Duodenal mucosa (tissue), 2 donors: ENCODE measurements around the gene TLE3.

Experiments used
- H3K27ac ChIP-seq: one replicate; pipeline ENCODE4 v1.7.0; 2013; ENCODE audit warnings: low read depth, low read length
- H3K27me3 ChIP-seq, 2 donors: one replicate each; pipeline ENCODE4 v1.7.0; 2013; ENCODE audit warnings: low read length in 2 of 2, control low read depth in 1 of 2; ENCODE audit not compliant: insufficient read depth in 2 of 2, control insufficient read depth in 1 of 2
- H3K36me3 ChIP-seq, 2 donors: one replicate each; pipeline ENCODE4 v1.7.0; 2013; ENCODE audit warnings: low read length in 2 of 2, control low read depth in 1 of 2; ENCODE audit not compliant: insufficient read depth in 2 of 2, control insufficient read depth in 1 of 2
- H3K4me1 ChIP-seq, 2 donors: one replicate each; pipeline ENCODE4 v1.7.0; 2013; ENCODE audit warnings: low read length in 2 of 2, control low read depth in 1 of 2; ENCODE audit not compliant: insufficient read depth in 2 of 2, control insufficient read depth in 1 of 2
- H3K4me3 ChIP-seq, 2 donors: one replicate each; pipeline ENCODE4 v1.7.0; 2013; ENCODE audit warnings: low read length in 2 of 2, low read depth in 1 of 2
- H3K9ac ChIP-seq, 2 donors: one replicate each; pipeline ENCODE4 v1.7.0; 2013; ENCODE audit warnings: low read length in 2 of 2, low read depth in 1 of 2
- H3K9me3 ChIP-seq, 2 donors: one replicate each; pipeline ENCODE4 v1.7.0; 2013; ENCODE audit warnings: low read length in 2 of 2, control low read depth in 1 of 2; ENCODE audit not compliant: control insufficient read depth in 1 of 2

The TLE3 gene

DNA sequence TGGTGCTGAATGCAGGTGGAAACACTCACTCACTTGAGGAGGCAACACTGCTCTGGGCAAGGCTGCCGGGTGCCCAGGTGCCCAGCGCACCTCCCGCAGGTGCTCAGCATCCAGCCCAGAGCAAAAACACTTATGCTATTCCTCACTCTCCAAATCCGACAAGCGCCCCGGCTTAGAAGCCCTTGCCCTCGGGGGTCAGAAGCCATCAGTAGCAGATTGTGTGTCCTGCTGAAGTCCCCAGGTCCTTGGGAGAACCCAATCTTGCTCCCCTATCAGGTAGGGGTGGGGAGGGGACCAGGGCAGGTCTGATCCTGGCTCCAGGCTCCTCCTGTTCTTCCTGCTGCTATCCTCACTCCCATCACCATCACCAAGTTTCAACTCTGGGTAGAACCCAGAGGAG lies 46.7 kb downstream of the TLE3 start:
- Histone ChIP-seq H3K27ac (no peak overlapping the region), H3K36me3 (peaks cover 51 to 86% of the 10 kb centered on the region in 2 donors), H3K27me3 (no peaks in the 10 kb centered on the region), H3K9me3 (no peaks in the 10 kb centered on the region), H3K4me1 (no peaks in the 10 kb centered on the region), H3K9ac (no peak overlapping the region), H3K4me3 (no peak overlapping the region)

DNA sequence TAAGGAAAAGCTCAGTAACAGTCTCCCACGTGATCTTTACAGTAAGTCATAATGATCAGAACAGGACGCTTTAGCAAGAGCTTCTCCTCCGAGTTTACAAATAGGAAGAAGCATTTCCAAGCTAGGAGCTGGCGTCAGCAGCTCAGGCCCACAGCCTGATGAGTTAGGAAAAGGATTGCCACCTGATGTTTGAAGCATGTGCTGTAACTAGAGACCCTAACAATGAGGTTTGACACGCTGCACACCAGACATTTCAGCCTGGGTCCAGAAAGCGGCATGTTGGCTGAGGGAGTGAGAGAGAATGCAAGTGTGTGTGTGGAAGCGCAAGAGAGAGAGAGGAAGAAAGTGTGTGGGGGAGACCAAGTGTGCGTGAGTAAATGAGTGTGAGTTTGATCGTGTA lies 47.3 kb downstream of the TLE3 start:
- Histone ChIP-seq H3K36me3 (peaks cover 49 to 81% of the 10 kb centered on the region in 2 donors), H3K4me1 (no peaks in the 10 kb centered on the region), H3K4me3 (no peak overlapping the region), H3K27me3 (no peaks in the 10 kb centered on the region), H3K9ac (no peak overlapping the region), H3K27ac (no peak overlapping the region), H3K9me3 (no peaks in the 10 kb centered on the region)

DNA sequence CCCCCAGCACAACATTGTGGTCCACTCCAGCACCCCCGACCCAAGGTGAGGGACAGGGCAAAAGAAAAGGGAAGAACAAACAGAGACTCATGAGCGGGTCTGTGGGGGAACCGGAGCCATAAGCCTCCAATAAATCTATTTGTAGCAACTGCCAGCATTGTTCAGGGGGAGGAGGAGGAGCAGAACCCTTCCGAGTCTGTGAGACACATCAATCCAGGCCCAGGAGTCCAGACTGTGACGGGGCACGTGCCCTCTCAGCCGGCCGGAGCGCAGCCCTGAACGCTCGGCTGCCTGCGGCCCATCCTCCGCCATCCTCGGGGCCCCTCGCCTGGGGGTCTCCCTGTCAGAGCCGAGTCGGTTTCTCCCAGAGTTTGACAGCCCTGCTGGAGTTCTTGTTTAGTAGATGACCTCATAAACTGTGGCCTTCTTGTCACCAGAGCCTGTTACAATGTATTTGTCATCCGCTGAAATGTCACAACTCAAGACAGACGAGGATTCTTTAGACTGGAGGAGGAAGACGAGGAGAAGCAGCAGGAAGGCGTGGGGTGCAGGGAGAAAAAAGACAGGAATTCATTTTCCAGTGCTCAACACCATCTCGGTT lies 47.9 kb downstream of the TLE3 start:
- Histone ChIP-seq H3K36me3 (peaks cover 43 to 75% of the 10 kb centered on the region in 2 donors), H3K4me3 (no peak overlapping the region), H3K27ac (no peak overlapping the region), H3K9ac (no peak overlapping the region), H3K9me3 (no peaks in the 10 kb centered on the region), H3K27me3 (no peaks in the 10 kb centered on the region), H3K4me1 (no peaks in the 10 kb centered on the region)

DNA sequence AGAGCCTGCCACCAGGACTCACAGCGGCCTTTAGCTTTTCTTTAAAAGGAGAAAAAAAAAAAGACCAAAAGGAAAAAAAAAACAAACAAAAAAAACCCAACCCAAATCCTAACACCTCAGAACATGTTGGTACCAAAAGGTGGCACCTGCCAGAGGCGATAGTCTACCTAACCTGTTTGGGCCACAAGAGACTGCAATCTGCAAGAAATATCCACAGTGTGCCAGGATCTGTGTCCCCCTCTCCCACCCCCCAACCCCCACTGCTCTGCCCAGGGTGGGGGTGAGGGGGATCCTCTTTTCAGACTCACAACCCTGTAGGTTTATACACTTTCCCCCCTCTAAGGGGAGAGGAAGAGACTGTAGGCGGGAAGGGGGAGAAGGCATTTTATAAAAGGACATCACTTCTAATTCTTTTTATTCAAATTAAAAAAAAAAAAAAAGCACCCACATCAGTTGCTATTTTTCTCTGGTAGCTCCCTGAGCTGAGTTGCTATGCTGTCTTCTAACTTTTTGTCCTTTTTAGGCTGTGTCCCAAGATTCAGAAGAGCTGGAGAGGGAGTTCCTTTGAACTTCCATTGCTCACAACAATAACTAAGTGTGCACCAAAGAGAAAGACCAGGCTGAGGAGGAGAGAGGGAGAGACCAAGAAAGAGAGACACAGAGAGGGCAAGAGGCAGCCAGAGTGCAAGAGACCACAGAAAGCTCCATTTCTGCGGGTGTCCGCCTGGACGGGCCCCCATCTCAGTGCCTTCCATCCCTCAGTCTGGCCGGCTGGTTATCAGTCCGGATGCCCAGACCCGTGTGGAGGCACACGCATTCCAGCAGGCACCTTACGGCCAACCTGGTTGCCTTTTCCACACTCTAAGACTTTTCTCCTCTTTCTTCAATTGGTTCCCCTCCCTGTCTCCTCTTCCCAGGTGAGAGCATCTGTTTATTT lies 48.9 kb downstream of the TLE3 start:
- no peak overlapping the region for H3K27ac ChIP-seq
- H3K9me3 ChIP-seq: no peaks in the 10 kb centered on the region
- H3K36me3 ChIP-seq: peaks cover 34 to 65% of the 10 kb centered on the region in 2 donors
- no peaks in the 10 kb centered on the region for H3K27me3 ChIP-seq
- no peak overlapping the region for H3K9ac ChIP-seq
- no peak overlapping the region for H3K4me3 ChIP-seq
- H3K4me1 ChIP-seq: no peaks in the 10 kb centered on the region

DNA sequence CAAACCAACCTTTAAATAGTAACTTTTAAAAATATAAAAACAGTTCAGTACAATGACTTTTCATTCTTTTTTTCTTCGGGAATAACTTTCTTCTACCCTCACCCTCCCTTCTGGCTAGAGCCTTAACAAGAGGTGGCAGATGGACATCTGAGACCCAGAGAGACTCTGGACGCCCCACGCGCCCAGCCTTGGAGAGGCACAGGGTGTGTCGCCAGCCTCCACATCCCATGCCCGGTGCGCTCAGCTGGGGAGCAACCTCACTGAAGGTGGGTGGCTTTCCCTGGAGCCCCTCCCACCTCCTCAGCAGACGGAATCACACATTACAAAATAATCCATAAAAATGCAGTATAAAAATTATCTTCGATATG lies 49.5 kb downstream of the TLE3 start:
- no peak overlapping the region for H3K4me3 ChIP-seq
- no peaks in the 10 kb centered on the region for H3K9me3 ChIP-seq
- H3K36me3 ChIP-seq: peaks cover 27 to 58% of the 10 kb centered on the region in 2 donors
- H3K27ac ChIP-seq: no peak overlapping the region
- H3K27me3 ChIP-seq: no peaks in the 10 kb centered on the region
- no peak overlapping the region for H3K9ac ChIP-seq
- no peaks in the 10 kb centered on the region for H3K4me1 ChIP-seq

DNA sequence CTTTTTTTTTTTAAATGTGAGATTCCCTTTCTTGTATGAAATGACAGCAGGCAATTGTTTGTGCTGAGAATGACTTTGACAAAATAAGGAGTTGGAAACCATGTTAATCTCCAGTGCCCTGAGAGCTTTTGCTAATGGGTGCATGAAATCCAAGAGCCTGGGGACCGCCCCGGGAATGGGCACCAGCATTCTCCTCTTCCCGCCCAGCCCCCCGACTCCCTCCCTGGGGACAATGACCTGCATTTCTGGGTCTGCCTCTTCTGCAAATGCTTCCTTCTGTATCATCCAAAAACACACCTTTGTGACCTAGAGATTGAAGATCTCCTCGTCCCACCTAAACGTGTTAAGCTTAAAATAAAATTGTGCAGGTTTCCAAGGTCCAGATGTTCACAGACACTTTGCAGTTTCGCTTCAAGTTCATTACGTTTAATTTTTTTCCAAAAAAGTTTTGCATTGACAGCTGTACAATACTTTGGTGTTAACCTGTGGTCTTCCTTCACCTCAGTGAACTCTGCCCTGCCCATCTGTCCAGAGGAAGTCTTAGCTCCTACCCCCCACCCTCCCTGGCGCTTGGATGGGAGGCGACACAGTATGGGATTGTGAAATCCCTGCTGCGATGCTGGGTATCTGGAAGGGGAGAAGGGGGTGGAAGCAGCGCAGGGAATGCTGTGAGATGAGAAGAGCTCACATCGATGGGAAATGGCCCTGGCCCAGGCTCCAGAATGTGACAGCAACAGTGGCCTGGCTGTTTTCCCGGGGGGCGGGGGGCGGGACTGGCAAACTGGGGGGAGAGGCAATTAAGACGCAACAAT lies 50.1 kb downstream of the TLE3 start:
- no peaks in the 10 kb centered on the region for H3K9me3 ChIP-seq
- no peaks in the 10 kb centered on the region for H3K27me3 ChIP-seq
- H3K4me3 ChIP-seq: no peak overlapping the region
- H3K9ac ChIP-seq: no peak overlapping the region
- H3K4me1 ChIP-seq: no peaks in the 10 kb centered on the region
- peaks cover 21 to 53% of the 10 kb centered on the region in 2 donors for H3K36me3 ChIP-seq
- no peak overlapping the region for H3K27ac ChIP-seq

DNA sequence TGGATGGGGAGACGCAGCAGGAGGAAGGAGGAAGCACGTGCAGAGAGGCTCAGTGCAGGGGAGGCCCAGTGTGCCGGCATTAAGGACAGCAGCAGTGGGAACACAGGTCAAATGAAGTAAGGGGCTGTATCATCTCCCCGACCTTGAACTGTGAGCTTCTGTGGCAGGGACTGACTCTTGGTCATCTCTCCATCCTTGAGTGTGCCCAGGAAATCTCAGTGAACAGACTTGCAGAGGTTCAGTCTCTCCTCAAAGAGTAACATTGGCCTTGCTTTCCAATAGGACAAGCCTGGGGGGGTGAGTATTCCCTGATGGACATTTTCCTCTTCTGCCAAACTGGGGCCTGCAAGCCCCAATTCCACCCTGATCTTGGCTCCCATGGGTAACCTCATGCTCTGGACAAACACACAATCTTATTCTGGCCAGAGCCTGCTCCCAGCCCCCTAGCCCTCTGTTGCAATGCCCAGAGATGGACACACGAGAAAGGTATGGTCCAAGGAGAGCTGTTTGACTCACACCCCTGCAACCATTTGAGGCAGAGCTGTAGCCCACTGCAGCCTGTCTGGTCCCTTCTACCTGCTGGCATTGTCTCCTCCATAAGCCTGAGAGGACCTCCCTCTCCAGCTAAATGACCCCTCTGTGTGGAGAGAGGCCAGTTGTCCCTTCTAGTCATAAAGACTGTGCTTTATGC lies 50.9 kb downstream of the TLE3 start:
- no peak overlapping the region for H3K9ac ChIP-seq
- H3K4me3 ChIP-seq: no peak overlapping the region
- peaks cover 16 to 46% of the 10 kb centered on the region in 2 donors for H3K36me3 ChIP-seq
- H3K9me3 ChIP-seq: no peaks in the 10 kb centered on the region
- no peaks in the 10 kb centered on the region for H3K27me3 ChIP-seq
- no peaks in the 10 kb centered on the region for H3K4me1 ChIP-seq
- H3K27ac ChIP-seq: no peak overlapping the region

DNA sequence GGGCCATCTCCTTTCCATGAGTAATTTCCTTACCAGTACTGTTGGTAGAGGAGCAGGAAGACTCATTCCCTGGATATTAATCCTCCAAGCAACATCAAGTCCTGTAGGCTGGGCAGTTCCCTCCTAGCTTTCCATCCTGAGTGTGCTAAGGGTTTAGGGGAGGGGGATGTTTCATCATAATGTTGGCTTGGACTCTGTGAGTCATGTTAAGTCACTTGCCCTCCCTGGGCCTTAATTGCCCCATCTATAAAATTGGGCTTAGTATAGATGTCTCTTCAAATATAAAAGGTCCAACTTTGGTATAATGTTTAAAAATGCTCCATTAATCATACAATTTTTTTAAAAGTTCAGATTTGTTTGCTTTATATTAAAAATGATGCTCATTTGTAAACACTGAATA lies 52.7 kb downstream of the TLE3 start:
- Histone ChIP-seq H3K27me3 (no peaks in the 10 kb centered on the region), H3K36me3 (peaks cover 6 to 28% of the 10 kb centered on the region in 2 donors), H3K9ac (no peak overlapping the region), H3K9me3 (no peaks in the 10 kb centered on the region), H3K27ac (no peak overlapping the region), H3K4me1 (no peaks in the 10 kb centered on the region), H3K4me3 (no peak overlapping the region)

DNA sequence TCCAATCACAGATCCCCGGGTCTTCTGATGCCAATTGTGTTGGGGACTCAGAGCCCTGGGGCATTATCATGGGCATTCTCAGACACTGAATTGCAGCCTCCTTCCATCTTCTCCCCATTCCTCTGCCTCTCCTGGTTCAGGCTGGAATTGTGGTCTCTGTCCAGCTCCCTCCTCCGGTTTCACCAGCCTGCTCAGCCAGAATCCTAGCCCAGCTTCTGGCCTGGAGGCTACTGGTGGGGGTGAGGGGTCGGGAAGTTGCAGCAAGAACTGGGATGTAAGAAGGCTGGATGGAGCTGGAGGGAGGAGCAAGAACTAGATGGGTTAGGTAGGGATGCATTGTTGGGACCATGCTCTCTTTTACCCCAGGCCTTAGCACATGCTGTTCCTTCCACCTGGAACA lies 53.5 kb downstream of the TLE3 start:
- Histone ChIP-seq H3K27ac (no peak overlapping the region), H3K9ac (no peak overlapping the region), H3K36me3 (peaks cover 5 to 20% of the 10 kb centered on the region in 2 donors), H3K4me3 (no peak overlapping the region), H3K27me3 (no peaks in the 10 kb centered on the region), H3K4me1 (no peaks in the 10 kb centered on the region), H3K9me3 (no peaks in the 10 kb centered on the region)
